ENCODE data around the gene LYSET. TPM values are rescaled to one million over a fixed set of nuclear protein-coding genes. Genes with fewer than 3 reads are reported as not detected.
"Not testable (repeated sequence)": the region's sequence is repeated elsewhere in the genome, so short reads cannot be mapped to it uniquely, and the experiment has no call there.

LYSET gene
- total RNA-seq, 1 donor from 2014 or later, result 2.3 TPM

GRCh38 chr14:93163564-93163963, 21.6 kb upstream of the LYSET start:
- H3K27me3 ChIP-seq, result no peaks in the 10 kb centered on the region
- intact Hi-C loops (cut with DNase I), result no loop called here
- no peak for DNase-seq (ENCODE audit: low spot score in 2 of 2)

GRCh38 chr14:93165271-93166265, 19.5 kb upstream of the LYSET start:
- intact Hi-C loops (cut with DNase I); H3K27ac ChIP-seq; H3K4me1 ChIP-seq; H3K36me3 ChIP-seq; H3K4me3 ChIP-seq; H3K9me3 ChIP-seq; H3K27me3 ChIP-seq; DNase-seq (ENCODE audit: low spot score in 2 of 2): not testable (repeated sequence)

More at GRCh38 chr14:93163564-93163963, 21.6 kb upstream of the LYSET start:
- Histone ChIP-seq H3K27ac (no peak overlapping the region), H3K9me3 (no peaks in the 10 kb centered on the region), H3K36me3 (no peaks in the 10 kb centered on the region), H3K4me1 (no peaks in the 10 kb centered on the region), H3K4me3 (no peak overlapping the region)
- TF ChIP-seq CTCF (IDR thresholded peaks at IDR 0.05), result no peak

GRCh38 chr14:93168610-93169009, 16.5 kb upstream of the LYSET start:
- intact Hi-C loops (cut with DNase I), result not testable (repeated sequence)

GRCh38 chr14:93169619-93170018, 15.5 kb upstream of the LYSET start:
- H3K4me3 ChIP-seq; H3K9me3 ChIP-seq; H3K36me3 ChIP-seq; intact Hi-C loops (cut with DNase I); H3K4me1 ChIP-seq; H3K27ac ChIP-seq; DNase-seq (ENCODE audit: low spot score in 2 of 2); H3K27me3 ChIP-seq: not testable (repeated sequence)

More at GRCh38 chr14:93168610-93169009, 16.5 kb upstream of the LYSET start:
- not testable (repeated sequence) for H3K27ac ChIP-seq; H3K36me3 ChIP-seq; DNase-seq (ENCODE audit: low spot score in 2 of 2); H3K9me3 ChIP-seq; H3K4me1 ChIP-seq; H3K27me3 ChIP-seq; H3K4me3 ChIP-seq

GRCh38 chr14:93170141-93170540, 15.0 kb upstream of the LYSET start:
- H3K4me1 ChIP-seq; H3K27me3 ChIP-seq; H3K9me3 ChIP-seq; H3K4me3 ChIP-seq; H3K36me3 ChIP-seq; DNase-seq (ENCODE audit: low spot score in 2 of 2); H3K27ac ChIP-seq; intact Hi-C loops (cut with DNase I): not testable (repeated sequence)

GRCh38 chr14:93171376-93171775, 13.7 kb upstream of the LYSET start:
- H3K9me3 ChIP-seq, result no peaks in the 10 kb centered on the region
- intact Hi-C loops (cut with DNase I), result no loop called here
- H3K27ac ChIP-seq, result no peak overlapping the region
- no peak for TF ChIP-seq CTCF (IDR thresholded peaks at IDR 0.05)
- DNase-seq (ENCODE audit: low spot score in 2 of 2), result peak in 1 of 2 donors; percentile 27
- no peak overlapping the region for H3K4me3 ChIP-seq
- no peaks in the 10 kb centered on the region for H3K36me3 ChIP-seq
- no peaks in the 10 kb centered on the region for H3K4me1 ChIP-seq
- no peaks in the 10 kb centered on the region for H3K27me3 ChIP-seq

GRCh38 chr14:93173943-93174395, 11.1 kb upstream of the LYSET start:
- Histone ChIP-seq H3K27me3 (no peaks in the 10 kb centered on the region), H3K9me3 (no peaks in the 10 kb centered on the region), H3K27ac (no peak overlapping the region), H3K4me3 (no peak overlapping the region), H3K4me1 (no peaks in the 10 kb centered on the region), H3K36me3 (no peaks in the 10 kb centered on the region)
- no peak for TF ChIP-seq CTCF (IDR thresholded peaks at IDR 0.05)
- peak in 1 of 2 donors; percentile 52 for DNase-seq (ENCODE audit: low spot score in 2 of 2)
- intact Hi-C loops (cut with DNase I), result no loop called here

GRCh38 chr14:93174731-93175130, 10.4 kb upstream of the LYSET start:
- DNase-seq (ENCODE audit: low spot score in 2 of 2); intact Hi-C loops (cut with DNase I); H3K36me3 ChIP-seq; H3K4me1 ChIP-seq; H3K27ac ChIP-seq; H3K4me3 ChIP-seq; H3K9me3 ChIP-seq; H3K27me3 ChIP-seq: not testable (repeated sequence)

Measured in ascending aorta (tissue), 2 donors.